Measurements from ENCODE around the gene NBPF1. TPM values are rescaled to one million over a fixed set of nuclear protein-coding genes. Genes with fewer than 3 reads are reported as not detected.
"Not testable (repeated sequence)": the region's sequence is repeated elsewhere in the genome, so short reads cannot be mapped to it uniquely, and the experiment has no call there.

NBPF1 gene
- total RNA-seq, result 10 to 100 TPM; 39.2 to 42.5 TPM
- 37.2 TPM for polyA plus RNA-seq (2013, experiment 1 of 2)
- polyA plus RNA-seq (2013, experiment 2 of 2), result 29.5 TPM
- long read RNA-seq, experiment 1, partial matches to known transcripts, result 0 of 5 reads
- long read RNA-seq, experiment 1, other reads (novel, unspliced or antisense), result 3 of 5 reads
- long read RNA-seq, experiment 2, transcript NBPF1-205 (3 exons, 2,755 nt), result major isoform, 8 of 25 reads
- long read RNA-seq, experiment 2, partial matches to known transcripts, result 4 of 25 reads
- long read RNA-seq, experiment 2, other reads (novel, unspliced or antisense), result 12 of 25 reads
- long read RNA-seq, experiment 3, transcript NBPF1-206 (3 exons, 2,752 nt), result major isoform, 5 of 71 reads
- long read RNA-seq, experiment 3, partial matches to known transcripts, result 41 of 71 reads
- long read RNA-seq, experiment 3, other reads (novel, unspliced or antisense), result 22 of 71 reads
- long read RNA-seq, experiment 4, partial matches to known transcripts, result 12 of 19 reads
- long read RNA-seq, experiment 4, other reads (novel, unspliced or antisense), result 5 of 19 reads

DNA sequence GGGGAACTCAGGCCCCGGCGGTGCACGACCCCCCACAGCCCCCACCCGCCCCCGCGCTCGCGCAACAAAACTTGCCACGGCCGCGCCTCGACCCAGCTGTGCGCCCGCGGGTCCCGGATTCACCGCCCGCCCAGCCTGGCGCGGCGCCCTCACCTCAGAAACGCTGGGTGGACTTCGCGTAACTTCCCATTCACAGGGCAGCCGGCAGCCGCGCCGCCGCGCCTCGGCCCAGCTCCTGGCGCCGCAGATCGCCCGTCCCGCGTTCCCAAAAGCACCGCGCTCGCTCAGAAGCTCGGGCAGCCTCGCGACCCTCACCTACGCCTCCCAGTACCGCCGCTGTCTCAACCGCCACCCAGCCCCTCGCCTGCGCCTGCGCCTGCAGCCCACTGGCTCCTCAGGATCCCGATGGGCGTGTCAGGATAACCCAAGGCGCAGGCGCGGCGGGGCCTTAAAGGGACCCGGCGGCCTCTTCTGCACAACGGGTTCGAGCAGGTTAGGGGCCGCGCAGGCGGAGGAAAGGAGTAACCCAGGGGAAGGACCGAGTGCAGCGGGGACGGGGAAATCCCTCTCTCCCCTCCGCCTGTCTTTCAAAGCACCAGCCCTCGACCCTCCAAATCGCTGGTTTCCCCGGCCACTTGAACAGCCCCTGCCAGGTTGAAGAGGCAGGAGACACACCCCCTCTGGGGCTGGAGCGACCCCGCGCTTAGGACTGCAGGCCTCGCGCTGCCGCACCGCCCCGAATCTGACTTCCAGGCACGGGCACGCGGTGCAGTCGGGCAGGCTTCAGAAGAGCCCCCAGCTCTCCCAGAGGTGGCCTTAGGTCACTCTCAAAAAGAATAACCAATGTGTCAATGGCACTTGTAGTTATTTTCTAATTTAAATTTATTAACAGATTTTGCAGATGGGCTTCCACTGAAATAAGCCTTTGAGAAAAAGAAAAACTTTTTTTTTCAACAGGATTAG is at the start of gene NBPF1:
NBPF1 (minus strand) TSS at position 380 of the 963 bp plus-strand sequence.
- Histone ChIP-seq H3K27ac (ENCODE audit: low read depth, low read length) (no peak within 1 kb of the TSS), H3K36me3 (ENCODE audit: control insufficient read depth, insufficient read depth, low read length) (peaks cover 6% of the 10 kb centered on the region), H3K4me3 (ENCODE audit: low read length) (peak within 1 kb of the TSS; percentile 81), H3K9me3 (ENCODE audit: control insufficient read depth, low read length) (no peaks in the 10 kb centered on the region), H3K4me1 (ENCODE audit: control insufficient read depth, insufficient read depth, low read length) (no peaks in the 10 kb centered on the region), H3K27me3 (ENCODE audit: control insufficient read depth, insufficient read depth, low read length, poor library complexity, severe bottlenecking) (peaks cover 31% of the 10 kb centered on the region), H3K9ac (ENCODE audit: extremely low read depth, low read length, poor library complexity, severe bottlenecking) (peak within 1 kb of the TSS; percentile 33)
- Mint-ChIP-seq H3K9me3 (no peaks in the 10 kb centered on the region), H3K36me3 (ENCODE audit: low read depth) (no peaks in the 10 kb centered on the region), H3K27me3 (ENCODE audit: insufficient read depth) (no peaks in the 10 kb centered on the region), H3K4me3 (no peak within 1 kb of the TSS), H3K4me1 (no peaks in the 10 kb centered on the region), H3K27ac (no peak within 1 kb of the TSS)
- peak; percentile 8 for TF ChIP-seq CTCF (conservative IDR thresholded peaks at IDR 0.05)
- DNase-seq, result peak; percentile 100
- 1% methylated on average over 72 to 82 of the region's 82 CpGs for WGBS, 2 experiments (ENCODE audit: insufficient coverage in 1 of 2, insufficient read length in 1 of 2)

DNA sequence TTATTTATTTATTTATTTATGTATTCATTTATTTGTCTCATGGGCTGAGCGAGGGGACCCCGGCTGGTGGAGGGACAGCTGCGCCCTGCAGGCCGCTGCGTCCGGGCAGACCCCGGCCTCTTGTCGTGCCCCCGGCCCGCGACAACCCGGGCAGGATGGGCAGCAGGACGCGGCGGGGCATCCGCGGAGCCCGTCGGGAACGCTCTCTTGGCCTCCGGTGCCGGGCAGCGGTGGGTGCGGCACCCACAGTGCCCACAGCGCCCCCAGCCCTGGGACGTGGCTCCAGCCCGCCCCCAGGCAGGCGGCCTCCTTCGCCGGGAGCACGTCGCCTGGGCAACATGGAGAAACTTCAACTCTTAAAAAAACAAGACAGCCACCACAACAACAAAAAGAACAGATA is 44.9 kb upstream of the NBPF1 start:
- WGBS, 2 experiments (ENCODE audit: insufficient coverage in 1 of 2, insufficient read length in 1 of 2), result no CpG with 5 or more reads among the region's 32 CpGs
- DNase-seq; H3K36me3 ChIP-seq (ENCODE audit: control insufficient read depth, insufficient read depth, low read length); H3K4me1 Mint-ChIP-seq; H3K4me1 ChIP-seq (ENCODE audit: control insufficient read depth, insufficient read depth, low read length); H3K9me3 ChIP-seq (ENCODE audit: control insufficient read depth, low read length); H3K4me3 ChIP-seq (ENCODE audit: low read length); H3K36me3 Mint-ChIP-seq (ENCODE audit: low read depth); H3K27ac ChIP-seq (ENCODE audit: low read depth, low read length); H3K27ac Mint-ChIP-seq; H3K9ac ChIP-seq (ENCODE audit: extremely low read depth, low read length, poor library complexity, severe bottlenecking); H3K4me3 Mint-ChIP-seq; H3K27me3 ChIP-seq (ENCODE audit: control insufficient read depth, insufficient read depth, low read length, poor library complexity, severe bottlenecking); H3K27me3 Mint-ChIP-seq (ENCODE audit: insufficient read depth); H3K9me3 Mint-ChIP-seq: not testable (repeated sequence)

GRCh38 chr1:16656981-16657683 is 43.8 kb upstream of the NBPF1 start:
- not testable (repeated sequence) for H3K9me3 Mint-ChIP-seq; H3K36me3 Mint-ChIP-seq (ENCODE audit: low read depth); H3K27me3 ChIP-seq (ENCODE audit: control insufficient read depth, insufficient read depth, low read length, poor library complexity, severe bottlenecking); H3K9ac ChIP-seq (ENCODE audit: extremely low read depth, low read length, poor library complexity, severe bottlenecking); H3K4me3 Mint-ChIP-seq; H3K27me3 Mint-ChIP-seq (ENCODE audit: insufficient read depth); H3K4me1 Mint-ChIP-seq; H3K27ac Mint-ChIP-seq; H3K4me1 ChIP-seq (ENCODE audit: control insufficient read depth, insufficient read depth, low read length); H3K4me3 ChIP-seq (ENCODE audit: low read length); H3K9me3 ChIP-seq (ENCODE audit: control insufficient read depth, low read length); H3K36me3 ChIP-seq (ENCODE audit: control insufficient read depth, insufficient read depth, low read length); H3K27ac ChIP-seq (ENCODE audit: low read depth, low read length); DNase-seq
- WGBS, 2 experiments (ENCODE audit: insufficient coverage in 1 of 2, insufficient read length in 1 of 2), result no CpG with 5 or more reads among the region's 14 CpGs

GRCh38 chr1:16656574-16656973 is 43.2 kb upstream of the NBPF1 start:
- H3K9ac ChIP-seq (ENCODE audit: extremely low read depth, low read length, poor library complexity, severe bottlenecking); H3K9me3 Mint-ChIP-seq; H3K4me1 Mint-ChIP-seq; H3K9me3 ChIP-seq (ENCODE audit: control insufficient read depth, low read length); H3K27me3 ChIP-seq (ENCODE audit: control insufficient read depth, insufficient read depth, low read length, poor library complexity, severe bottlenecking); H3K36me3 Mint-ChIP-seq (ENCODE audit: low read depth); H3K27me3 Mint-ChIP-seq (ENCODE audit: insufficient read depth); H3K27ac Mint-ChIP-seq; H3K4me3 Mint-ChIP-seq; H3K4me3 ChIP-seq (ENCODE audit: low read length); H3K4me1 ChIP-seq (ENCODE audit: control insufficient read depth, insufficient read depth, low read length); H3K36me3 ChIP-seq (ENCODE audit: control insufficient read depth, insufficient read depth, low read length); H3K27ac ChIP-seq (ENCODE audit: low read depth, low read length); DNase-seq: not testable (repeated sequence)
- no CpG with 5 or more reads among the region's 6 CpGs for WGBS, 2 experiments (ENCODE audit: insufficient coverage in 1 of 2, insufficient read length in 1 of 2)
